Keratinocyte (primary cell): ENCODE data around the gene MAFF. TPM values are rescaled to one million over a fixed set of nuclear protein-coding genes. Genes with fewer than 3 reads are reported as not detected.

ENCODE experiments used
- DNase-seq: peaks from one replicate; pipeline ENCODE4 v3.0.0-alpha.2; 2011; ENCODE audit warnings: low read depth, missing footprints, low spot score
- FAIRE-seq: peaks from 2 replicates; lab custom pipeline; 2011; peaks lifted over from hg19 to GRCh38; lab: Jason Lieb, UNC
- H2AFZ ChIP-seq: 2 replicates; pipeline ENCODE4 v1.6.0; 2012; ENCODE audit warnings: low read length, control low read depth, inconsistent platforms; ENCODE audit not compliant: control insufficient read depth
- H3K27ac ChIP-seq: 2 replicates; pipeline ENCODE4 v1.5.1; 2011; ENCODE audit warnings: low read length; ENCODE audit not compliant: control insufficient read depth, insufficient read depth
- H3K27me3 ChIP-seq: 3 replicates; pipeline ENCODE4 v1.6.0; 2011; ENCODE audit warnings: low read length; ENCODE audit not compliant: control insufficient read depth, insufficient read depth; ENCODE audit errors: extremely low read depth
- H3K36me3 ChIP-seq, 2 experiments: 2 replicates in 1 of 2; 3 replicates in 1 of 2; pipeline ENCODE4 v1.5.1; 2011; ENCODE audit warnings: low read length in 2 of 2, mild to moderate bottlenecking in 1 of 2; ENCODE audit not compliant: control insufficient read depth in 2 of 2, insufficient read depth in 2 of 2; ENCODE audit errors: extremely low read depth in 1 of 2
- H3K4me1 ChIP-seq: 3 replicates; pipeline ENCODE4 v1.5.1; 2011; ENCODE audit warnings: low read length; ENCODE audit not compliant: control insufficient read depth, insufficient read depth; ENCODE audit errors: extremely low read depth
- H3K4me2 ChIP-seq: 3 replicates; pipeline ENCODE4 v1.6.0; 2011; ENCODE audit warnings: low read depth, low read length; ENCODE audit not compliant: control insufficient read depth, insufficient read depth; ENCODE audit errors: extremely low read depth
- H3K4me3 ChIP-seq, 3 experiments: fragments of 200-600 bp in 1 of 3; sonication (generic) in 1 of 3; 2 replicates in 2 of 3; 3 replicates in 1 of 3; pipeline ENCODE4 v1.5.1; 2011 to 2016; ENCODE audit warnings: low read length in 3 of 3, mild to moderate bottlenecking in 3 of 3, control low read depth in 2 of 3, inconsistent platforms in 1 of 3, low read depth in 1 of 3, mixed read lengths in 1 of 3, mixed run types in 1 of 3, moderate library complexity in 1 of 3; ENCODE audit not compliant: control insufficient read depth in 2 of 3, insufficient read depth in 2 of 3; ENCODE audit errors: extremely low read depth in 1 of 3
- H3K79me2 ChIP-seq: 2 replicates; pipeline ENCODE4 v1.6.0; 2012; ENCODE audit warnings: low read length; ENCODE audit not compliant: control insufficient read depth, insufficient read depth
- H3K9ac ChIP-seq: 3 replicates; pipeline ENCODE4 v1.6.0; 2011; ENCODE audit warnings: low read length; ENCODE audit not compliant: control insufficient read depth, insufficient read depth; ENCODE audit errors: extremely low read depth
- H3K9me1 ChIP-seq: 3 replicates; pipeline ENCODE4 v1.6.0; 2011; ENCODE audit warnings: low read length; ENCODE audit not compliant: control insufficient read depth, insufficient read depth; ENCODE audit errors: extremely low read depth
- H3K9me3 ChIP-seq: 2 replicates; pipeline ENCODE4 v1.5.1; 2012; ENCODE audit warnings: low read depth, low read length; ENCODE audit not compliant: control insufficient read depth
- H4K20me1 ChIP-seq: 3 replicates; pipeline ENCODE4 v1.6.0; 2011; ENCODE audit warnings: low read length; ENCODE audit not compliant: control insufficient read depth, insufficient read depth; ENCODE audit errors: extremely low read depth
- EZH2 ChIP-seq: IDR thresholded peaks from one replicate; pipeline ENCODE4 v1.6.1; 2012; ENCODE audit warnings: inconsistent platforms, mild to moderate bottlenecking, low read length, moderate library complexity
- dilution Hi-C: fragments of 300-500 bp; cut with MboI; formaldehyde crosslinking; loops from one replicate; pipeline ENCODE4 v1.7.0; 2020; ENCODE audit warnings: low sequenced_read_pairs; ENCODE audit not compliant: extremely low pct_ligation_motif_present
- polyA plus RNA-seq, 5 experiments: library from polyadenylated mRNA; depleted of rRNA in 3 of 5; stranded (reverse) in 3 of 5; stranded (forward) in 1 of 5; unstranded in 1 of 5; fragments of >200 nt; gene quantifications; 1 replicate in 1 of 5; 2 replicates in 3 of 5; 3 replicates in 1 of 5; pipeline versions ENCODE4 v1.2.1 to v1.2.3, GENCODE V29; 2011 to 2012; ENCODE audit warnings: missing spikeins in 2 of 5, low read depth in 1 of 5, low replicate concordance in 1 of 5
- TF ChIP-seq, protein P1 (sequence below), 3 experiments: IDR thresholded peaks in 1 of 3; conservative IDR thresholded peaks in 1 of 3; optimal IDR thresholded peaks in 1 of 3; 2 replicates in 2 of 3; 3 replicates in 1 of 3; pipeline versions ENCODE3 to v1.5.1; 2011; ENCODE audit warnings: low read length in 3 of 3, mild to moderate bottlenecking in 3 of 3, moderate library complexity in 2 of 3, control low read depth in 1 of 3, inconsistent platforms in 1 of 3; ENCODE audit not compliant: insufficient read depth in 2 of 3; ENCODE audit errors: extremely low read depth in 1 of 3

MAFF gene
- polyA plus RNA-seq, 1 donor (not counting 4 experiments of a cell fraction or from before 2014, with no cell fraction given), result 10.5 TPM

DNA sequence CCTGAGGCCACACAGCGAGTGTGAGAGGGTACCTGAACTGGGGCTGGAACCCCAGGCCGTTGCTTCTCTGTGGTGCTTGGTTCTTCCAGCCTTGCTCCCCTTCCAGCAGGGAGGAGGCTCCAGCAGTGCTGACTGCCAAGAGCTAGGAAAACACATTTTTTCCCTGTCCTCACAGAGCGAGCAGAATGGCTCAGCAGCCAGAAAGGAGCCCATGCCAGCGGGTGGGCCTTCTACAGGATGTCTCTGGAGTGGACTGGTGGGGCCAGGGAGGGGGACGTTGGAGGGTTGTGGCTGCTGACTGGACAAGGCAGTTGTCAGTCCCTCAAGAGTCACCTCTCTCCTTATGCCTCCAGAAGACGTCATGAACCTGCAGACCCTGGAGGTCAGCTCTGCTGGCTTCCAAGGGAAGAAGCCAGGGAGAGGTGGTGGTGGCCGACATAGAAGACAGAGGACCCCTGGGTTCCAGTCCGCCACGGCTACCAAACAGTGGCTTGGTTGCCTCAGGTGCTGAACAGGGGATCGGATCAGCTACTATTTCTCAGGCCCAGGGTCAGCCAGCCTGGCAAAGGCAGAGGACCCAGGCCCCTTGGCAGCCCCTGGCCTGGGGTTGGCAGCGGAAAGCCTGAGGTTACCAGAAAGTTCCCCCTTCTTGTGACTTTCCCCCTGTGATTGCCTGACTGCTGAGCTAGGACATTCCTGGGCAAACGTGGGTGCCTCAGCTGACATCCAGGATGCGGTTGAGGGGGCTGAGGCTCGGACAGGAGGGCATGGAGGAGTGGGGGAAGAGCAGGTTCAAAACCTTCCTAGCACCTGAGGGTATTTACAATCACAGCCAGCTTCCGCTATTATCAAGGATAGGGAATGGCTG, 3.7 kb downstream of the MAFF start:
- DNase-seq (no peak), FAIRE-seq (no peak)
- Histone ChIP-seq H3K9me3 (no peaks in the 10 kb centered on the region), H3K9me1 (no peaks in the 10 kb centered on the region), H2AFZ (no peak overlapping the region), H3K27me3 (no peaks in the 10 kb centered on the region), H3K4me1 (peaks cover 16% of the 10 kb centered on the region), H3K27ac (no peak overlapping the region), H3K4me2 (no peak overlapping the region), H3K9ac (no peak overlapping the region), H3K4me3 (no peak overlapping the region), H3K36me3 (peaks cover 11 to 14% of the 10 kb centered on the region in 2 experiments), H3K79me2 (peaks cover 70% of the 10 kb centered on the region), H4K20me1 (peaks cover 13% of the 10 kb centered on the region)
- dilution Hi-C loops, result no loop called here
- no peak for TF ChIP-seq EZH2
- TF ChIP-seq, protein P1, sequence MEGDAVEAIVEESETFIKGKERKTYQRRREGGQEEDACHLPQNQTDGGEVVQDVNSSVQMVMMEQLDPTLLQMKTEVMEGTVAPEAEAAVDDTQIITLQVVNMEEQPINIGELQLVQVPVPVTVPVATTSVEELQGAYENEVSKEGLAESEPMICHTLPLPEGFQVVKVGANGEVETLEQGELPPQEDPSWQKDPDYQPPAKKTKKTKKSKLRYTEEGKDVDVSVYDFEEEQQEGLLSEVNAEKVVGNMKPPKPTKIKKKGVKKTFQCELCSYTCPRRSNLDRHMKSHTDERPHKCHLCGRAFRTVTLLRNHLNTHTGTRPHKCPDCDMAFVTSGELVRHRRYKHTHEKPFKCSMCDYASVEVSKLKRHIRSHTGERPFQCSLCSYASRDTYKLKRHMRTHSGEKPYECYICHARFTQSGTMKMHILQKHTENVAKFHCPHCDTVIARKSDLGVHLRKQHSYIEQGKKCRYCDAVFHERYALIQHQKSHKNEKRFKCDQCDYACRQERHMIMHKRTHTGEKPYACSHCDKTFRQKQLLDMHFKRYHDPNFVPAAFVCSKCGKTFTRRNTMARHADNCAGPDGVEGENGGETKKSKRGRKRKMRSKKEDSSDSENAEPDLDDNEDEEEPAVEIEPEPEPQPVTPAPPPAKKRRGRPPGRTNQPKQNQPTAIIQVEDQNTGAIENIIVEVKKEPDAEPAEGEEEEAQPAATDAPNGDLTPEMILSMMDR (optimal IDR thresholded peaks at IDR 0.05 in 1 of 3, IDR thresholded peaks at IDR 0.05 in 1 of 3, conservative IDR thresholded peaks at IDR 0.05 in 1 of 3; ENCODE audit: extremely low read depth in 1 of 3, insufficient read depth in 2 of 3, low read length in 3 of 3), result no peak

DNA sequence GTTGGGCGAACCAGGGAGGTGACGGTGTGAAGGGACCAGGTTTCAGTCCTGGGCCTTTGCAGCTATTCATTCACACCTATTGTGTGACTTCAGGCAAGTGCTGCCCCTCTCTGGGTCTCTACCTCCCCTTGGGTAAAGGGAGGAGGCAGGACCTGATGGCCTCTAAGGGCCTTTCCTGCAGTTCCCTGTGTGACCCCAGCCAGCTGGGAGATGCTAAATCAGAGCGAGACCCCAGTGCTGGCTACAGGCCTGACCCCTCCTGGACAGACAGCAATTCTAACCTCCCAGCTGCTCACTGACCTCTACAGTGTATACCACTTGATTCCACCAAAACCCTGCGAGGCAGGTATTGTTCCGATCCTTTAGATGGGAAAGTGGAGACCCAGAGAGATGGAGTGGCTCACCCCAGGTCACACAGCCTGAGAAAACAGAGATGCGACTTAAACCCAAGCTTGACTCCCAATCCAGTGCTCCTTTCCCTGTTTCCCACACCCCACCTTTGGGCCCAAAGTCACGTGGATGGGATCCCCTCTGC, 6.2 kb downstream of the MAFF start:
- peaks cover 79% of the 10 kb centered on the region for H3K79me2 ChIP-seq
- H2AFZ ChIP-seq, result no peak overlapping the region
- no peak for DNase-seq
- dilution Hi-C loops, result no loop called here
- no peak overlapping the region for H3K27ac ChIP-seq
- H3K9ac ChIP-seq, result no peak overlapping the region
- H3K27me3 ChIP-seq, result no peaks in the 10 kb centered on the region
- no peak overlapping the region for H3K4me2 ChIP-seq
- peaks cover 13% of the 10 kb centered on the region for H4K20me1 ChIP-seq
- peaks cover 10% of the 10 kb centered on the region for H3K4me1 ChIP-seq
- FAIRE-seq, result no peak
- TF ChIP-seq, protein P1 (optimal IDR thresholded peaks at IDR 0.05 in 1 of 3, IDR thresholded peaks at IDR 0.05 in 1 of 3, conservative IDR thresholded peaks at IDR 0.05 in 1 of 3; ENCODE audit: extremely low read depth in 1 of 3, insufficient read depth in 2 of 3, low read length in 3 of 3), result no peak
- no peak for TF ChIP-seq EZH2
- no peaks in the 10 kb centered on the region for H3K9me3 ChIP-seq
- H3K36me3 ChIP-seq, result peaks cover 14 to 18% of the 10 kb centered on the region in 2 experiments
- no peaks in the 10 kb centered on the region for H3K9me1 ChIP-seq
- H3K4me3 ChIP-seq, result no peak overlapping the region
